Dedifferentiated amniotic fluid mesenchymal stem cell (primary cell): ENCODE results near the gene MAPK10.
"Not testable (repeated sequence)": the region's sequence is repeated elsewhere in the genome, so short reads cannot be mapped to it uniquely, and the experiment has no call there.

Experiments used
- DNase-seq: peaks from one replicate; pipeline ENCODE4 v3.0.0-alpha.2; 2016; ENCODE audit errors: extremely low spot score

The MAPK10 gene

DNA sequence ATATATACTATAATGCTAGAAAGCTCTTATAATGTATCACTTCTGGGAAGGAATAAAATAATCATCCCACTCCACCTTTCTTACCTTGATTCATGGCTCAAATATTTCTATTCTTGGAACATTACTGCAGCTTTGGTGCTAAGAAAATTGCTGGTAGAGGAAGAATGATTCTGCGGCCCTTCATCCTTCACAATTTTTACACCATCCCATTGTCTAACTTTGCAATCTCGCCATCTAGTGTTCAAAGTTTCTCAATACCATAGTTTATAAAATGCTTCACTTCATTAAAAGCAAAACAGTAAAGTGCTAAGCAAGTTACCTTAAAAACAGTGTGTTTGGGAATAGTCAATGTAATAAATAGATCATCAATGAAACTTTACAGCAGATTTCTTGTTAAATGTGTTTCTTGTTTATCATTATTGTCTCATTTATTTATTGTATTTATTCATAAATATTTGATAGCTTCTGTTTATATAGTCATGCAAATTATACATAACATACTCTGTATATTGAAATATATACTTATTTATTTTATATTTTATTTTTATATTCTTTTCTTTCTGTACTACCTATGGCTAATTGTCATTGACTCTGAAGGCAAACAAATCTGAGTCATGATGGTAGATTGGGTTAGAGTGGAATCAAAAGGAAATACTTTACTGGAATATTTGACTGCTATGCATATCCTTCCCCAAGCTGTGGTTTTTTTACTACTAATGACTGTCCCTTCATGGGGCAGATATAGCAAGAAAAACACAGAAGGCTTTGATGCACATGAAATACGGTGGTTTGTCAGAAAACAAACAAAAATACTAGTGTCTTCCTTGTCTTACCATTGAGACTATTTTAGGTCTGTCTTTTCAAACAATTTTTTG, 390.7 kb downstream of the MAPK10 start:
- DNase-seq: peak; percentile 80

DNA sequence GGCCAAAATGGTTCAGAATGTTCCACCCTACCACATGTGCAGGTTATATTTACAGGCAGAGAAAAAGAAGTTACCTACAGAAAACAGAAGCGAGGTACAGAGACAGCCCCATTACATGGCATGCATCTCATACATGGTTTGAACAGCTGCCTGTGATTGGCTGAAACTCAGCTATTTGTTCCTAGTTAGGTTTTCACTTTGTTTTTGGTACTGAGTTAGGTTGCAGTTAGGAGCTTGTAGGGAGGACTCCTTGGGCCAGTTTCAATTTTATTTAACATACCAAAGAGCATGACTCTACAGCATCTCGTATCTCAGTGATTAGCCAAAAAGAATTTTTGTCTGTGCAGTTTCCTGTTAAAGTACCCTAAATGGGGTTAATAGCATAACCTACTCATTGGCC, 392.0 kb downstream of the MAPK10 start:
- DNase-seq: no peak

DNA sequence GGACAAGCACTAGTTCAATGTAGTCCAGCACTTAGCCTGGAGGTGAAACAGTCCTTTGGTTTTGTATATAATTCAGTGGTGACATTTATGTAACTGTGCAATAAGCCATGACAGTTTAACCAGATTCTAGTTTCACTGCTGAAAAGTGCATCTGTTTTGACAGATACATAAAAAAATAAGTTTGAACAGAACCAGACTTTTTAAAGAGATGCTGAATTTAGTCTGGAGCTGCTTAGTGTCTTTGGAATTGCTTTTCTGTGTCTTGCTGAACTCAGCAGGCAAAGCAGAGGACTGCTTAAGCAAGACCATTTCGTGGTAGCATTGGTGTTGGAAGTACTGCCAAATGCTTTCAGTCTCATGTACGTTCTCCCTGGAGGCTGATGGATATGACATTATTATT, 393.5 kb downstream of the MAPK10 start:
- no peak for DNase-seq

DNA sequence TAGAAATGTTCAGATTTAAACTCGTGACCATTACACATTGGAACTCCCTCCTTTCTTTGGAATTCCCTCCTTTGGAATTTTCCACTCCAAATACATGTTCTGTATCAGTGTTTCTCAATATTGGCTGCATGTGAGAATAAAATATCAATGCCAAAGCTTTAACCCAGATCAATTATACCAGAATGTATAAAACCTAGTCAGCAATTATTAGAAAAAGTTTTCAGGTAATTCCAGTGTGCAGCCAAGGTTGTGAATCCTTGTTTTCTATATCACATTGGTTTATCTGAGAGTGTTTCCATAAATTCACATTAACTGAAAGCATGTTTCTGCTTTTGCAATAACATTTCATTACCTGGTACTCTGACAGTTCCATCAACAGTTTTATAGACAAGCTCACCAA, 394.3 kb downstream of the MAPK10 start:
- no peak for DNase-seq

DNA sequence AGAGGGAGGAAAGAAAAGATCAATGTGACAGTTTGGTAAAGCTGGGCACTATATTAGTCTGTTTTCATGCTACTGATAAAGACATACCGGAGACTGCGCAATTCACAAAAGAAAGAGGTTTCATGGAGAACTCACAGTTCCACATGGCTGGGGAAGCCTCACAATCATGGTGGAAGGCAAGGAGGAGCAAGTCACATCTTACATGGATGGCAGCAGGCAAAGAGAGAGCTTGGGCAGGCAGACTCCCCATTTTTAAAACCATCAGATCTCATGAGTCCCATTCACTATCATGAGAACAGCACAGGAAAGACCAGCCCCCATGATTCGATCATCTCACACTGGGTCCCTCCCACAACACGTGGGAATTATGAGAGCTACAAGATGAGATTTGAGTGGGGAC, 394.8 kb downstream of the MAPK10 start:
- not testable (repeated sequence) for DNase-seq

DNA sequence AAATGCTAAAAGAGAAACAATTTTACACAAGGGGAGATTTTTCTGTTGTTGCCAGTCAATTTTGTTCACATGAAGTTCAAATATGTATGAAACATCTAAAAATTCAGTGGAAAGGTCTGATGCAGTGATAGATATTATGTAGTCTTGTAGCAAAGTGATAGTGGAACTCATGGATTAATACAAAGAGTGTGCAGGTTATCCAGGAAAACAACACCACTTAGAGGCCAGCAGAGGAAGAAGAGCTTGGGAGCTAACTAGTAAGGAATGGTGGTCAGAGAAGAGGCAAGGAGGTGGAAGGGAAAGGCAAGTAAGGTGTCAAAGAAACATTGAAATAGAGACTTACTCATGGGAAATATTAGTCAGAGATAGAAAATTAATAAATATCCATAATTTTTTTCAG, 395.6 kb downstream of the MAPK10 start:
- no peak for DNase-seq

DNA sequence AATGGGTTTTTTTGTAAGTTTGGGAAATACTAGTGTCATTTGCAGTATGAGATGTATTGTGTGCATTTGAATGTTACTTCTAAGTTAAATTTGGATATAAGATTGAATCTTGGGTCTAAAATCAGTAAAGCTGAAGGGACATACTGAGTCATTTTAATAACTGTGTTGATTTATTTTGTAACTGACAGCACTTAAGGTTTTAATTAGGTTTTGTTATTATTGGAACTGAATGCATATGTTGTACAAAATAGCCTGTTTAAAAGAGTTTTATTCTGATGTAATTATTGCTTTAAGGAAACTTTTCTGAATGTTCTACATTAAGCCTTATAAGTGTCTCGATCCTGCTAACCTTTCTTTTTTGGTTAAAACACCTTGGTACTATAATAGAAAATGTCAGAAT, 396.6 kb downstream of the MAPK10 start:
- DNase-seq: no peak

DNA sequence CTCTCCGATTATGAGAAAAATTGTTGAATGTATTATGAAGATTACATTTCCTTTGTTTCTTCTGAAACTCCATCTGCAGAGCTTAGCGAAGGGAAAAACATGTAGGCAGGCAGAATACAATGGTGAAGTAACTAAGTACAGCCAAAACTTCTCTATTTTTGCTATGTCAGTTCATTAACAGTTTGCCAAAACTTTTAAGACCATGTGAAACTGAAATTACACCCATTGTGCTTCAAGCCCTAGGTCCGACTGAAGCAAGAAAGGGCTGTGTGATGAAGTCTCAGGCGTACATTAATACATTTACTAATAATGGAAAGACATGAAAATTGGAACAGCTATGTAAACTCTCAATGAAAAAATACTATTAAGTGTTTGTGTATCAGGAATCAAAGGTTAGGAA, 398.0 kb downstream of the MAPK10 start:
- no peak for DNase-seq

DNA sequence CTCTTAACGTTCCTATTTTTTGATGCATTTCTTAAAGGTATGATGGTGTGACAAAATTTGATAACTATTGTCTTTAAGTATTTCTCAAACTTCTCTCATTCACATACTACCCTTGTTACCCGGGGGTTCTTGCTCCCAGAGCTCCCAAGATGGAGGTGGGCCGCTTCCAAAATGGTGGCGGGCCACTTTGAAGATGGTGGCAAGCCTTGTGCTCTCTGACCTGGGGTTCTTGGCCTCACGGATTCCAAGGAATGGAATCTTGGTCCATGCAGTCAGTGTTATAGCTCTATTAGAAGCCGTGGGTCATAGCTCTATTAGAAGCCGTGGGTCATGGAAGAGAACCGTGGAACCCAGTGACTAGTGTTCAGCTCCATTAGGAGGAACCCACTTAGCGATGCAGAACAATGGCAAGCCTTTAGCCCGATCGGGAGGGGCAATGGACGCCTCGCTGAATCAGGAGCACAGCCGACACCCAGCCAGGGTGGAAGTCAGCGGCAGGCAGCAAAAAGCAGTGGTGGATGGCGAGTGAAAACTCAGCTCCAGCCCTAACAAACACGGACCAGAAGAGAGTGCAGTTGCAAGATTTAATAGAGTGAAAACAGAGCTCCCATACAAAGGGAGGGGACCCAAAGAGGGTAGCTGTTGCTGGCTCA, 403.4 kb downstream of the MAPK10 start:
- DNase-seq: no peak

DNA sequence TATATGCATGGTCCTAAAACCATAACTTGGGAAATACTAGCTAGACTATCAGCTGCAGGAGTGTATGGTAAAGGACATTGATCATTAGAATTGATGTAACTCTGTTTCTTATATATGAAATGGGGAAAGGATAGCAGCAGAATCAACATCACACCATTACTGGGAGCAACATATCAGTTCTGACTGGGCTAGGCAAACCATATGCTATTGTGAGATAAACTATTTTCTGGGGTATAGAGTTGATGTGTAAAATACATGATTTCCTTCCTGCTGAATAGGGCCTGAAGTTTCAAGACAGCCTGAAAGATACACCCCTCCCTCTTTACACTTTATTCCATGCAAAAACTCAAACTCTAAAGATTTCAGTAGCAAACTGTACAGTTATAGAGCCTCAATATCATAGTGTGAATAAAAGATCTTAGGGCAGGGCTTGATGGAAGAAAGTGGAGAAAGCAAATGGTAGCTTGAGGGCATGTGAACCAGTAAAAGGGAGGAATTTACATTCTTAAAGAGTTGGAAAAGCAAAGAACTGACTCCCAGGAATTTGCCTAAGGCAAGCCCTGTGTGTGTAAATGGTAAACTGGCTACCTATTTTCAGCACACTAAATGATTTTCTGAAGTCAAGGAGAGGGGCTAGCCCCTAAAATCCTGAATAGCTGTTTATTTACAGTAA, 404.1 kb downstream of the MAPK10 start:
- peak; percentile 37 for DNase-seq

DNA sequence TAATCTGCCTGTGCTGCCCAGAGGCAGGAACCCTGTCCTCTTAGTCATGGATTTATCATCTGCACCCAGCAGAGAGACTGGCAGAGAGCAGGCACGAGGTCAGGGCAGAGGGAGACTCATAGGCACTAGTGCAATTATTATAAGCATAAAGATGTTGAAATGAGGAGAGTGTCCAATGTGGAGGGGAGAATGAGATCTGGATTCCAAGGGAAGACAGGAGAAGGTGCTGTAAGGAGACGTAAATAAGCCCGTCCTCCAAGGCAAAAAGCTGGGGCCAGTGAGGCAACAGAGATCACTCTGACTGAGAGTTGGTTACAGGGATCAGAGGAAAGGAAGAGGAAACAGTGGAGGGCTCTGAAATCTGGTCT, 406.2 kb downstream of the MAPK10 start:
- DNase-seq: peak; percentile 26

DNA sequence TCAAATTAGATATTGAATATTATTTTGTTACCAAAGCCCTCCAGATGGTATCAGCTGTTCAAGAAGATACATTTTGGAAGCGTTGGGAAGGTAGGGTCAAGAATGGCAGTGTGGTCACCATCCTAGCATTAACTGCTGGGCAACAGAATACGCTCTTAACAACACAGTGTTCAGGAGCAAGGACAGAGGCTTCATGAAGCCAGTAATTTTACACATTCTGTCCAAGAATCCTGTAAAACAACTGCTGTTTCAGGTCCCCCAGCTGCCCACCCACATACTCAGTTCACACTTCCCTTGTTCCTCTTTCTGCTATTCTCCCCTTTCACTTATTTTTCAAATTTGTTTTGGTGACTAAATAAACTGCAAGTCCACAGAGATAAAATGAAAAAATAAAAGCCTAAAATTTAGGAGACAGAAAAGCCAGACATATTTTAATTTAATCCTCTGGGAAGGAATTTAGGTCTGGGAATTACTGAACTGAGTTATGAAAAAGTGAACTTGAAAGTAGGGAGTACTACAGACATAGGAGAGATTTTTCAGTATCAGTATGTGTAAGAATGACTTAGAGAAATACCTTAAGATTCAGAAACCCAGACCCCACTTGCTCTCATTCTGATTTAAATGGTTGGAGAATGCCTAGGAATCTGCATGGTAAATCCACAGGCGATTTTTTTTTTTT, 406.7 kb downstream of the MAPK10 start:
- DNase-seq: no peak

DNA sequence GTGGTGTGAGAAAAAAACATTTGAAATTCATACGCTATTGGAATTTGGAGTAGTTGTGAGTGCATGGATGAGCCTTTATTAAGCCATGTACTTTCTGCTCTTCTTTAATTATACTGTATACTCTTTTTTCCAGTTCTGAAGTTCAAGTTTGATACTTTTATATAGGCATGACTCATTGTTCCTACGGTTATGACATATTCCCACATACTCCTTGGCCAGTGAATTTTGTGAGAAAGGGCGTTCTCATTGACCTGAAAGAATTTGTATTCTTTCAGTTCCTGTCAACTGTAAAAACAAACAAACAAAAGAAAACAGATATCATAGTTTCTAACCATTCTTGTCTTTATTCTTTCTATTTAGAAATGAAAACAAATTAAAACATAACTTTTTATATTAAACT, 407.3 kb downstream of the MAPK10 start:
- peak; percentile 32 for DNase-seq

DNA sequence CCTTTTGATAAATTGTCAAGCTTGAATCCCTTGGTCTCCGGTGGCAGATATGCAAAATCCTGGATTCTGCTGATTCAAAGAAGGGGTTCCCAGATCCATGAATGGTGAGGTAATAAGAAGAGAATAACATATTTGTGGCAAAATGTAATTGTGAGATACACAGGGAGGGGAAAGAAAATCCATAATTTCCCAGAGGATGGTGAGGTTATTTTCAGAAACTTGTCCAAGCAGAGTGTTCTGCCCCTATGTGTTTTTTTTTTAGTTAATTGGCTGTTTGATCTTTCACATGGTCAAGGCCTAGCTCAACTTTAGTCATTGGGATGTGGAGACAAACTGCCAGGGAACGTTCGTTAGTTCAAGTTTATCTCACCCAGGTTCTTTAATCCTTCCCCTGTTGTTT, 408.8 kb downstream of the MAPK10 start:
- DNase-seq: no peak

DNA sequence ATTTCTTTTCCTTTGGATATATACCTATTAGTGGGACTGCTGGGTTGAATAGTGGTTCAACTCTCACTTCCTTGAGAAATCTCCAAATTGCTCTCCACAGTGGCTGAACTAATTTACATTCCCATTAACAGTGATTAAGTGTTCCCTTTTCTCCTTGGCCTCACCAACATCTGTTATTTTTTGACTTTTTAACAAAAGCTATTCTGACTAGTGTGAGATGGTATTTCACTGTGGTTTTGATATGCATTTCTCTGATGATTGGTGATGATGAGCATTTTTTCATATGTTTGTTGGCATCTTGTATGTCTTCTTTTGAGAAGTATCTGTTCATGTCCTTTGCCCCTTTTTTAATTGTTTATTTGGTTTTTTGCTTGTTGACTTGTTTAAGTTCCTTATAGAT, 413.0 kb downstream of the MAPK10 start:
- DNase-seq: no peak

DNA sequence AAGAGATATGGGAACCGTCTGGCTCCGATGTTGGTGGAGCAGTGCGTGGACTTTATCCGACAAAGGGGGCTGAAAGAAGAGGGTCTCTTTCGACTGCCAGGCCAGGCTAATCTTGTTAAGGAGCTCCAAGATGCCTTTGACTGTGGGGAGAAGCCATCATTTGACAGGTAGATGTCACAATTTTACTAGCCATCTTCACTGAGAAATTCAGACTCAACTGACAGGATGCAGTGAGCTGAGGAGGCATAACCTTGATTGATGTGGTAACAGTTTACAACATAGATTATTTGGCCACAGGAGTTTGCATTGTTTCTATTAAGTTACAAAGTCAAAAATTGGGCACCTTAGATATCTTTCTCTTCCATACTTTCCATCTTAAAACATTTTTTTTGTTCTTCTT, 417.7 kb downstream of the MAPK10 start:
- DNase-seq: no peak

DNA sequence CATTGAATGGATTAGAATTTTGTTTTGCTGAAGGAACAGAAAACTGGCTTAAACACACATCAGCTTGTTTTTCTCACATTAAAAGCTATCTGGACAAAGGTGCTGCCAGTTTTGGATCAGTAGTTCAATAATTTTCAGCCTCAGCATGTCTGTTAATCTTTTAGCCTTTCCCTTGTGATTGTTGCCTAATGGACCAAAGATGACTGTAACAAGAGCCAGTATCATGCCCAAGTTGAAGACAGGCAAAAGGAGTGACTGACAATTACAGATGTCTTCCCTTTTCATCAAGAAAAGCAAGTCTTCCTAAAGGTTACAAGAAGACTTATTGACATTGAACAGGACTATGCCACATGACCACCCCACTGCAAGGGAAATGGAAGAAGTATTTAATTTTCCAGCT, 419.7 kb downstream of the MAPK10 start:
- DNase-seq: no peak
